ENCODE data around the gene TM7SF2. TPM values are rescaled to one million over a fixed set of nuclear protein-coding genes. Genes with fewer than 3 reads are reported as not detected.

The TM7SF2 gene
- total and polyA plus RNA-seq, 2 donors from 2014 or later: 20.9 to 88.2 TPM

DNA sequence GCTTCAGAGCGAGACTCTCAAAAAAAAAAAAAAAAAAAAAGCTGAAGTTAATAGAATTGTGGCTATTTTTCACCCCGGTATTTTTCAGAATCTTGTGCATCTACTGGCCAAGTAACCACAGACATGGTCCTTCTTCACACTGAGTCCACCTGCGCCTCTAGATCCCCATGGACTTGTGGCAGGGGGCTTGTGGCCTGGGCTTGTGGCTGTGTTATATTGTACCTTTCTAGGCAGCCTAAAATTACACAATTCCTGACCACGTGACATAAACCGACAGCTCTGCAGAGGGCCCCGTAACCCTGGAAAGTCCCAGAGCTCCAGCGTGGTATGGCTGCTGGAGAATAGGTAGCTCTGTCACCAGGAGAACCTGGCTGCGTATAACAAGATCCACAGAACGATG, 42.5 kb upstream of the TM7SF2 start:
- no peak for FAIRE-seq
- no peaks in the 10 kb centered on the region for H3K27me3 ChIP-seq (ENCODE audit: control insufficient read depth, insufficient read depth, low read length)
- no peaks in the 10 kb centered on the region for H3K9me3 ChIP-seq (ENCODE audit: control insufficient read depth in 2 of 3, insufficient read depth in 1 of 3, low read length in 3 of 3)
- intact Hi-C loops (cut with DNase I): no loop called here
- no peaks in the 10 kb centered on the region for H3K4me1 ChIP-seq (ENCODE audit: control insufficient read depth in 2 of 3, insufficient read depth in 2 of 3, low read depth in 1 of 3, low read length in 3 of 3)
- H3K4me3 ChIP-seq (ENCODE audit: low read length in 3 of 3): no peak overlapping the region
- DNase-seq: no peak
- H3K27ac ChIP-seq (ENCODE audit: low read depth in 2 of 2, low read length in 2 of 2): no peak overlapping the region
- H3K36me3 ChIP-seq (ENCODE audit: control insufficient read depth in 2 of 3, insufficient read depth in 3 of 3, low read length in 3 of 3): no peaks in the 10 kb centered on the region
- TF ChIP-seq, protein P1, sequence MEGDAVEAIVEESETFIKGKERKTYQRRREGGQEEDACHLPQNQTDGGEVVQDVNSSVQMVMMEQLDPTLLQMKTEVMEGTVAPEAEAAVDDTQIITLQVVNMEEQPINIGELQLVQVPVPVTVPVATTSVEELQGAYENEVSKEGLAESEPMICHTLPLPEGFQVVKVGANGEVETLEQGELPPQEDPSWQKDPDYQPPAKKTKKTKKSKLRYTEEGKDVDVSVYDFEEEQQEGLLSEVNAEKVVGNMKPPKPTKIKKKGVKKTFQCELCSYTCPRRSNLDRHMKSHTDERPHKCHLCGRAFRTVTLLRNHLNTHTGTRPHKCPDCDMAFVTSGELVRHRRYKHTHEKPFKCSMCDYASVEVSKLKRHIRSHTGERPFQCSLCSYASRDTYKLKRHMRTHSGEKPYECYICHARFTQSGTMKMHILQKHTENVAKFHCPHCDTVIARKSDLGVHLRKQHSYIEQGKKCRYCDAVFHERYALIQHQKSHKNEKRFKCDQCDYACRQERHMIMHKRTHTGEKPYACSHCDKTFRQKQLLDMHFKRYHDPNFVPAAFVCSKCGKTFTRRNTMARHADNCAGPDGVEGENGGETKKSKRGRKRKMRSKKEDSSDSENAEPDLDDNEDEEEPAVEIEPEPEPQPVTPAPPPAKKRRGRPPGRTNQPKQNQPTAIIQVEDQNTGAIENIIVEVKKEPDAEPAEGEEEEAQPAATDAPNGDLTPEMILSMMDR (IDR thresholded peaks at IDR 0.05; ENCODE audit: borderline replicate concordance, extremely low read depth, insufficient read depth): no peak
- H3K9ac ChIP-seq (ENCODE audit: low read length in 3 of 3): no peak overlapping the region

- H3K27me3 ChIP-seq (ENCODE audit: control insufficient read depth, insufficient read depth, low read length): no peaks in the 10 kb centered on the region
- no peak overlapping the region for H3K9ac ChIP-seq (ENCODE audit: low read length in 3 of 3)
- H3K4me1 ChIP-seq (ENCODE audit: control insufficient read depth in 2 of 3, insufficient read depth in 2 of 3, low read depth in 1 of 3, low read length in 3 of 3): no peaks in the 10 kb centered on the region
- no peaks in the 10 kb centered on the region for H3K36me3 ChIP-seq (ENCODE audit: control insufficient read depth in 2 of 3, insufficient read depth in 3 of 3, low read length in 3 of 3)
- FAIRE-seq (no peak), DNase-seq (no peak)
- H3K4me3 ChIP-seq (ENCODE audit: low read length in 3 of 3): no peak overlapping the region
- intact Hi-C loops (cut with DNase I): no loop called here
- TF ChIP-seq, protein P1 (IDR thresholded peaks at IDR 0.05; ENCODE audit: borderline replicate concordance, extremely low read depth, insufficient read depth): no peak
- H3K9me3 ChIP-seq (ENCODE audit: control insufficient read depth in 2 of 3, insufficient read depth in 1 of 3, low read length in 3 of 3): no peaks in the 10 kb centered on the region
- no peak overlapping the region for H3K27ac ChIP-seq (ENCODE audit: low read depth in 2 of 2, low read length in 2 of 2)
Observed at GRCh38 chr11:65071907-65072630, 39.6 kb upstream of the TM7SF2 start.

DNA sequence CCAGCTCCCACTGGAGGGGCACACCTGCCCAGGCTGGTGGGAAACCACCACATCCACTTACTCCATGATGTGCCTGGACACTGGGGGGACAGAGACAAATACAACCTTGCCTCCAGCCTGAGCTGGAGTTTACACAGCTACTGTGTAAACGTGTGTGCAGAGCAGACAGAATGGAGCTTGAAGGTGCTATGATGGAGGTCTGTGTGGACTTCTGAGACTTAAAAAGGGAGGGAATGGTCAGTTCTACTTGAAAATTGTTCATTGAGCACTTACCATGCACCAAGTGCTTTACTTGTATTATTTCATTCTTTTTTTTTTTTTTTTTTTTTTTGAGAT, 39.1 kb upstream of the TM7SF2 start:
- Histone ChIP-seq H3K27ac (ENCODE audit: low read depth in 2 of 2, low read length in 2 of 2) (no peak overlapping the region), H3K36me3 (ENCODE audit: control insufficient read depth in 2 of 3, insufficient read depth in 3 of 3, low read length in 3 of 3) (no peaks in the 10 kb centered on the region), H3K9me3 (ENCODE audit: control insufficient read depth in 2 of 3, insufficient read depth in 1 of 3, low read length in 3 of 3) (no peaks in the 10 kb centered on the region), H3K9ac (ENCODE audit: low read length in 3 of 3) (no peak overlapping the region), H3K4me3 (ENCODE audit: low read length in 3 of 3) (no peak overlapping the region), H3K4me1 (ENCODE audit: control insufficient read depth in 2 of 3, insufficient read depth in 2 of 3, low read depth in 1 of 3, low read length in 3 of 3) (no peaks in the 10 kb centered on the region), H3K27me3 (ENCODE audit: control insufficient read depth, insufficient read depth, low read length) (no peaks in the 10 kb centered on the region)
- FAIRE-seq: no peak
- DNase-seq: no peak
- TF ChIP-seq, protein P1 (IDR thresholded peaks at IDR 0.05; ENCODE audit: borderline replicate concordance, extremely low read depth, insufficient read depth): no peak
- intact Hi-C loops (cut with DNase I): no loop called here

- TF ChIP-seq, protein P1 (IDR thresholded peaks at IDR 0.05; ENCODE audit: borderline replicate concordance, extremely low read depth, insufficient read depth): no peak
- no peaks in the 10 kb centered on the region for H3K4me1 ChIP-seq (ENCODE audit: control insufficient read depth in 2 of 3, insufficient read depth in 2 of 3, low read depth in 1 of 3, low read length in 3 of 3)
- DNase-seq (no peak), FAIRE-seq (no peak)
- no peak overlapping the region for H3K27ac ChIP-seq (ENCODE audit: low read depth in 2 of 2, low read length in 2 of 2)
- H3K27me3 ChIP-seq (ENCODE audit: control insufficient read depth, insufficient read depth, low read length): no peaks in the 10 kb centered on the region
- no peak overlapping the region for H3K4me3 ChIP-seq (ENCODE audit: low read length in 3 of 3)
- no peaks in the 10 kb centered on the region for H3K36me3 ChIP-seq (ENCODE audit: control insufficient read depth in 2 of 3, insufficient read depth in 3 of 3, low read length in 3 of 3)
- no peak overlapping the region for H3K9ac ChIP-seq (ENCODE audit: low read length in 3 of 3)
- H3K9me3 ChIP-seq (ENCODE audit: control insufficient read depth in 2 of 3, insufficient read depth in 1 of 3, low read length in 3 of 3): no peaks in the 10 kb centered on the region
- intact Hi-C loops (cut with DNase I): no loop called here
Observed at GRCh38 chr11:65077451-65077850, 34.2 kb upstream of the TM7SF2 start.
